22Rv1 (cell line): ENCODE results near the gene CDH22.

Experiments used
- CTCF ChIP-seq: fragments of 450-650 bp; IDR thresholded peaks from 2 replicates; pipeline ENCODE4 v1.5.1; 2017; ENCODE audit warnings: mild to moderate bottlenecking
- ZFX ChIP-seq: fragments of 450-650 bp; IDR thresholded peaks from 2 replicates; pipeline ENCODE4 v1.6.1; 2017; ENCODE audit warnings: antibody characterized with exemption, borderline replicate concordance

GRCh38 chr20:46350986-46351267 lies 42.6 kb upstream of the CDH22 start:
- TF ChIP-seq CTCF (no peak), ZFX (no peak)
